ENCODE results near the gene CIT.
"Not testable (repeated sequence)": the region's sequence is repeated elsewhere in the genome, so short reads cannot be mapped to it uniquely, and the experiment has no call there.

Gene CIT

GRCh38 chr12:119669744-119670472, 207.2 kb downstream of the CIT start:
- DNase-seq = no peak

DNA sequence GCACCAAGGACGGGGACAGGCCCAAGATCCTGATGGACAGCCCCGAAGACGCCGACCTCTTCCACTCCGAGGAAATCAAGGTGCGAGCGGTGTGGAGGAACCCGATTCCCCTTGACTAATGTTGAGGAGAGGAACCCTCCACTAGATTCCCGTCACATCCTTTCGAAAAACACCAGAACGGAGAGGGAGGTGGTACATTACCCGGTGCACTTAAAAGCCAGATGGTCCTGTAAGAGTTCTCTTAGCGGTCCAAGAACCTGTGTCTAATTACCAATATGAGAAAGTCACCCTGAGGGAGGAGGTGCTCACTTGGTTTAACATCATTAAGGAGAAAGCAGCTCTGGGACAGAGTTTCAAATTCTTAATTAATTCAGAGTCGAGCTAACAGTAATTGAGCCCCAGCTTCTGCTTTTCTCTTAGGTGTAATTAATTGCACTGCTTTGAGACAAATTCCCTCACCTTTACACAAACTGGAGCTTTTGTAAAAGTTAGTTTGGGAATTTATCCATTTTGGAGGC, 208.7 kb downstream of the CIT start:
- DNase-seq = no peak

DNA sequence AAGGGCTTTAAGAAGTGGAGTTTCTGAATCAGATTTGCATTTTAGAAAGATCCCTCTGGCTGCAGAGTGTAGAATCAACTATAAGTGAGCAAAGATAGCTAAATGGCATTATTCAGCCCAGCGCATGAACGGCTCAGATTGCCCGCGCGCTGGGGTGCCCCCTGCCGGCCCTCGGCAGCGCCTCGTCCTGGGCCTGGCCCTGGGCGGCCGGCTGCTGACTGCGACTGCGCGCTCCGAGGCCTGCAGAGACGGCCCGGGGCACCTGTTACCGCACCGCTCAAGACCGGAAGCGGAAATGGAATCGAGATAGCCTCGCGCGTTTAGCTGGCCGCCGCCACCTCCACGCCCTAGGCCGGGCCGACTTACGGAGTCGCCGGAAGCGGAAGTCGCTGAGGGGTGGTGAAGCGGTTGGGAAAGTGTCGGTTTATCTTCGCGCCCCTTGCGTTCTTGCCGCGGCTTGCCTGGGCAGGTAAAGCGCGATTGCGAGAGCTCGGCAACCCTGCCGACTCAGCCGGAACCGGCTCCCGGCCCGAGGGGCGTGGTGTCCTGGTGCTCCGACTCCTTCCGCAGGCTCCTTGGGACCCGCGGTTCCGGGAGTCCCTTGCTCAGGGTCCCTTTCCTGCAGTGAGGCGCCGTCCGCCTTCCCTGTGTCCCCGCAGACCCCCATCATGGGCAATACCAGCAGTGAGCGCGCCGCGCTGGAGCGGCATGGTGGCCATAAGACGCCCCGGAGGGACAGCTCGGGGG, 209.4 kb downstream of the CIT start, which contains the start of gene PRKAB1:
PRKAB1 (plus strand) TSS at position 557 of the 747 bp plus-strand sequence; CDS start at position 669, 112 bp downstream.
- DNase-seq = peak; percentile 86 to 96 (median 91)

DNA sequence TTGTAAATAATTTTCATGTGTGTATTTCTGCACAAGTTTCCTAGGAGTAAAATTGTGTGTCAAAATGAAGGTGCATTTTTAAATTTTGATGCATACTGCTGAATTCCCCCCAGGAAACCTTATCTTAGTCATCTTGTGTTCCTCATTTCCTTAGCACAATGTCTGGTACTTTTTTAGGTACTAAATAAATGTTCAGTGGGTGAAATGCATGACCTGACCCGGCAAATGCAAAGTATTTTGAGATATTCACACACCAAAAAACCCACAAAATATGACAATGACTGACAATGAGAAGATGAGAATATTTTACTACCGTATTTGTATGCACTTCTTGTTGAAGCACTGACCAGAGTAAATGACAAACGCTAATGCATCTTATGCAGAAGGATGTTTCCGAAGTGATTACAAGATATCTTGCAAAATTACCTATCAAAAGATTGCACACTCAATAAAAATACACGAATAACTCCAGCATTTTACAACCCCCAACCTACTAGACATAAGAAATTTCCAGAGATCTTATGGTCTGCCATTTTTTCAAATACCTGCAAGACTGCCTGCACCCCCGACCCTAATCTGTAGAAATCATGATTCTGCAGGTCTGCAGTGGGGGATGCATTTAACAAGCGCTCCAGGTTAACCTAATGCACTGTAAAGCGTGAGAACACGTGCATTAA, 210.1 kb downstream of the CIT start:
- DNase-seq = no peak

DNA sequence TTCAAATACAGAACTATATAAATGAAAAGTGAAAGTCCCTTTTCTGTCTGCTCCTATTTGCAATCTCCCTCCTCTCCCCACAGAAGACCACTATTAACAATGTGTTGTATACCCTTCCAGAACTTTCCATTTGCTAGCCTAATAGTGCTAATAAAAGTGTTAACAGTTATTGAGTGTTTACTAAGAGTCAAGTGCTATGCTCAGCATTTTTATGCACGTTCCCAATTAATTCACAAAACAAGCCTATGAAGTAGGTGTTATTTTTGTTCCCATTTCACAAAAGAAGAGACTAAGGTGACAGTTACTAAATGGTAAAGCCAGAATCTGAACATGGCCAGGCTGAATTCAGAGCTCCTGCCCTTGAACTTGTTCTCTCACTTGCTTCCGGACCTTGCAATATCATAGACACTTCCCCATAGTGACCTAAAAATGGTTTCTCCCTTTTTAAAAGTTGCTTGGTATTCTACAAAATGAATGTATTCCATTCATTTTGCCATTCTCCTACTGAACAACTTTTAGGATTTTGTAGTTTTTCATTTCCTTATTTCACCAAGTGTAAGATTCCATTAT, 210.8 kb downstream of the CIT start:
- no peak for DNase-seq

DNA sequence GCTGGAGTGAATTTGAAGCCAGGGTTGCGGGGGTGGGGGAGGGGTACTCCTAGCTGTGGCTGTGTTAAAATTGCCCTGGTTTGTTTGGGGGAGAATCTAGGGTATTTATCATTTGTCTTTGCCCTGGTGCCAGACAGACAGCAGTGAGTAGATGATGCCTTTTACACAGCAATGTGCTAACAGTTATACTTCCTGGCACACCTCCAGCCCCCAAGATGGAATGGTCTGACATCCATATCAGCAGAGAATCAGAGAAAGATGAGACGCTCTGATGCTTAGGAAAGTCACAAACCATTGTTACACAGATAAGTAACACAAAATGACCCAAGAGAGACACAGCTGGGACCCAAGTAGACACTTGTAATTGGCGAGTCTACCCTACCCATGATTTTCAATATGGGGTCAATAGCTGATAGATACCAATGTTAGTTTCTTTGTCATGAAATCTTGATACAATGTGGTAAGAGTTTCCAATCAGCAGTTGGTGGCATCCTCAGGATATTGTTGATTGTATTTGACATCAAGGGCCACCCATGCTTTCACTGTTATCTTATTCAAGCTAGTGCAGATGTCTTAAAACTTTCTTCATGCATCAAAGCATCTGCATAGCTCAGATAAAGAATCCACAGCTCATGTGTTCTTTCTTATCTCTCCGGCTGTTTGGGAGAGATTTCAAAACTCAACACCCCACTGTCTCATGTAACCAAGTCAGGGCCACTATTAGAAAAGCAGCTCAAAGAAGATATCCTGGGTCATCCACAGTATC, 211.8 kb downstream of the CIT start:
- no peak for DNase-seq

GRCh38 chr12:119664642-119665041, 212.5 kb downstream of the CIT start:
- no peak for DNase-seq

DNA sequence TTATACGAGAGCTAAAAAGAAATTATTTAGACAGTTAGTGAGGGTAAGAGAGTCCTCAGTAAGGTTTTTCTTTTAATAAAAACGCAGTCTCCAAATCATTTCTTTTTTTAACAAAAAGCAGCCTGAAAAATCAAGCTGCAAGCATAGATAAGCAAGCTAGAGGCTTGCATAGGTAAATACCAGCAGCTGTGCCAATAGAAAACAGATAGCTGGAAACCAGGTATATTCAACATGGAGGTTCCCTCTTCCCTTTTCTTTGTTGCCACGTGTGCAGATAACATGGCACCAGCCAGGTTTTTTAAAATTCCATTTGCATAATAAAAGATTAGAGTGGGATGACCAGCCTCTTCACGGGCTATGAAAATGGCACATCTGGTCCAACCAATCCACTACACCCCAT, 215.2 kb downstream of the CIT start:
- DNase-seq = no peak

DNA sequence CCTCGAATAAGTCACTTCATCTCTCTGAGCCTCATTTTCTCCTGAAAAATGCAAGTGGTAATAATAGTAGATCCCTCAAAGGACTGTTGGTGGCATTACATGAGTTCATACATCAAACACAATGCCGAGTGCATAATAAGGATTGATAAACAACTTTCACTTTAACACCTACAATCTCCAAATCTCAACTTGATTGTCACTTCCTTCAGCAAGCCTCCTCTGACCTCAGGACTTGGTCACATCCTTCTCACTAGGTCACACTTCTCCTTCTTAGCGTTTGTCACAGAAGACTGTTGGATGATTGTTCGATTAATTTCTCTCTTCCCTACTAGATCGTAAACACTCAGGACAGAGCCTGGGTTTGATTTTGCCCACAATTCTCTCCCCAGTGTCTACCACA, 217.0 kb downstream of the CIT start:
- no peak for DNase-seq

GRCh38 chr12:119659289-119659897, 217.7 kb downstream of the CIT start:
- DNase-seq = no peak

DNA sequence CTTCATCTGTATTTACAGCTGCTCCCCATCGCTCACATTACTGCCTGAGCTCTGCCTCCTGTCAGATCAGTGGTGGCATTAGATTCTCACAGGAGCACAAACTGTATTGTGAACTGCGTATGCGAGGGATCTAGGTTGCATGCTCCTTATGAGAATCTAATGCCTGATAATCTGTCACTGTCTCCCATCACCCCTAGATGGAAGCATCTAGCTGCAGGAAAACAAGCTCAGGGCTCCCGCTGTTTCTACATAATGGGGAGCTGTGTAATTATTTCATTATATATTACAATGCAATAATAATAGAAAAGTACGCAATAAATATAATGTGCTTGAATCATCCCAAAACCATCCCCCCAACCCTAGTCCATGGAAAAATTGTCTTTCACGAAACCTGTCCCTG, 219.0 kb downstream of the CIT start:
- DNase-seq = not testable (repeated sequence)

GRCh38 chr12:119657001-119657400, 220.1 kb downstream of the CIT start:
- not testable (repeated sequence) for DNase-seq

- DNase-seq = no peak
Measured at GRCh38 chr12:119652665-119653064, 224.5 kb downstream of the CIT start.

- DNase-seq = no peak
Measured at GRCh38 chr12:119649202-119649808, 227.8 kb downstream of the CIT start.

- DNase-seq = no peak
Measured at GRCh38 chr12:119645535-119646059, 231.5 kb downstream of the CIT start.

GRCh38 chr12:119644930-119645329, 232.2 kb downstream of the CIT start:
- DNase-seq = no peak

GRCh38 chr12:119642986-119643385, 234.1 kb downstream of the CIT start:
- DNase-seq = no peak
